Measurements from ENCODE around the gene KIRREL3.

DNA sequence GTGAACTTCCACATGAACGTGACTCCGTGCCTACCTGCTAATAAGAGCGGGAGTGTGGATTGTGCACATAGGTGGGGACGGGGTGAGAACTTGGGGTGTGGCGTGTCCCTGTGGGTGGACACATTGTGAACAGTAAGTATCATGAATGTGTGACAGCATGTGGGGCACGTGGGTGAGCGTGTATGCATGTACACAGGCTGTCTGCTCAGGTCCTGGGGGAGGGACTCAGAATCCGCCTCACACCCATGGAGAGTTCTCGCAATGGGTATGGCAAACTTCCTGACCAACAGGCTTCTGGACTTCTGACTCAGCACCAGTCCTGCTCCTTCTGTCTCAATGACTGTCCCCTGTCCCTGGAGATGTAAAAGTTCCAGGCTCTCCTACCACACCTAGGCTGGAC, 422.1 kb downstream of the KIRREL3 start:
- TF ChIP-seq, protein P1, sequence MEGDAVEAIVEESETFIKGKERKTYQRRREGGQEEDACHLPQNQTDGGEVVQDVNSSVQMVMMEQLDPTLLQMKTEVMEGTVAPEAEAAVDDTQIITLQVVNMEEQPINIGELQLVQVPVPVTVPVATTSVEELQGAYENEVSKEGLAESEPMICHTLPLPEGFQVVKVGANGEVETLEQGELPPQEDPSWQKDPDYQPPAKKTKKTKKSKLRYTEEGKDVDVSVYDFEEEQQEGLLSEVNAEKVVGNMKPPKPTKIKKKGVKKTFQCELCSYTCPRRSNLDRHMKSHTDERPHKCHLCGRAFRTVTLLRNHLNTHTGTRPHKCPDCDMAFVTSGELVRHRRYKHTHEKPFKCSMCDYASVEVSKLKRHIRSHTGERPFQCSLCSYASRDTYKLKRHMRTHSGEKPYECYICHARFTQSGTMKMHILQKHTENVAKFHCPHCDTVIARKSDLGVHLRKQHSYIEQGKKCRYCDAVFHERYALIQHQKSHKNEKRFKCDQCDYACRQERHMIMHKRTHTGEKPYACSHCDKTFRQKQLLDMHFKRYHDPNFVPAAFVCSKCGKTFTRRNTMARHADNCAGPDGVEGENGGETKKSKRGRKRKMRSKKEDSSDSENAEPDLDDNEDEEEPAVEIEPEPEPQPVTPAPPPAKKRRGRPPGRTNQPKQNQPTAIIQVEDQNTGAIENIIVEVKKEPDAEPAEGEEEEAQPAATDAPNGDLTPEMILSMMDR (IDR thresholded peaks at IDR 0.05), result no peak
- no peak for TF ChIP-seq POLR2A (IDR thresholded peaks at IDR 0.05)

All from esophagus squamous epithelium (tissue), 4 donors.